Thymus (tissue), 2 donors: ENCODE results near the gene APOBEC3F. TPM values are rescaled to one million over a fixed set of nuclear protein-coding genes. Genes with fewer than 3 reads are reported as not detected.

Experiments used
- polyA plus RNA-seq: library from polyadenylated mRNA; stranded (reverse); fragments of 200-250 nt; gene quantifications from one replicate; pipeline ENCODE4 v1.2.3, GENCODE V29; 2013
- total RNA-seq: library from RNA; stranded (reverse); fragments of 120-200 nt; gene quantifications from one replicate; pipeline ENCODE4 v1.2.4, GENCODE V29; 2013
- donor health status: healthy.

APOBEC3F gene
- total and polyA plus RNA-seq, 2 donors: 6.4 to 7.2 TPM

Other genes starting within 250 kb of the APOBEC3F start
- 20.4 TPM for gene DNAL4, start 246.7 kb upstream of the APOBEC3F start, total RNA-seq
- gene DNAL4, start 246.7 kb upstream of the APOBEC3F start, polyA plus RNA-seq: 19.6 TPM
- gene NPTXR, start 196.8 kb upstream of the APOBEC3F start, total RNA-seq: 0.28 TPM
- gene NPTXR, start 196.8 kb upstream of the APOBEC3F start, polyA plus RNA-seq: 1.3 TPM
- gene CBX6, start 168.6 kb upstream of the APOBEC3F start, total RNA-seq: 24.0 TPM
- gene CBX6, start 168.6 kb upstream of the APOBEC3F start, polyA plus RNA-seq: 23.3 TPM
- 1.4 TPM for gene APOBEC3A, start 83.3 kb upstream of the APOBEC3F start, total RNA-seq
- 17.3 TPM for gene APOBEC3A, start 83.3 kb upstream of the APOBEC3F start, polyA plus RNA-seq
- gene APOBEC3B, start 58.5 kb upstream of the APOBEC3F start, total RNA-seq: 6.8 TPM
- 9.2 TPM for gene APOBEC3B, start 58.5 kb upstream of the APOBEC3F start, polyA plus RNA-seq
- gene APOBEC3C, start 26.6 kb upstream of the APOBEC3F start, total RNA-seq: 5.1 TPM
- gene APOBEC3C, start 26.6 kb upstream of the APOBEC3F start, polyA plus RNA-seq: 29.6 TPM
- gene APOBEC3D, start 19.7 kb upstream of the APOBEC3F start, total RNA-seq: 8.2 TPM
- 7.0 TPM for gene APOBEC3D, start 19.7 kb upstream of the APOBEC3F start, polyA plus RNA-seq
- gene APOBEC3G, start 36.4 kb downstream of the APOBEC3F start, total RNA-seq: 32.3 TPM
- 43.1 TPM for gene APOBEC3G, start 36.4 kb downstream of the APOBEC3F start, polyA plus RNA-seq
- 1.6 TPM for gene APOBEC3H, start 56.4 kb downstream of the APOBEC3F start, total RNA-seq
- gene APOBEC3H, start 56.4 kb downstream of the APOBEC3F start, polyA plus RNA-seq: 5.4 TPM
- 4.2 TPM for gene CBX7, start 111.8 kb downstream of the APOBEC3F start, total RNA-seq
- 34.5 TPM for gene CBX7, start 111.8 kb downstream of the APOBEC3F start, polyA plus RNA-seq
- gene PDGFB, start 204.1 kb downstream of the APOBEC3F start, total RNA-seq: 1.6 TPM
- 4.3 TPM for gene PDGFB, start 204.1 kb downstream of the APOBEC3F start, polyA plus RNA-seq